ENCODE data around the gene TNIK. TPM values are rescaled to one million over a fixed set of nuclear protein-coding genes. Genes with fewer than 3 reads are reported as not detected.

Gene TNIK
- total RNA-seq, 1 experiment from 2014 or later, result 0.69 TPM

- intact Hi-C loops (cut with micrococcal nuclease; ENCODE audit: unreplicated experiment), result no loop called here
- Histone ChIP-seq H3K4me1 (ENCODE audit: insufficient read depth, low read length, poor library complexity, severe bottlenecking) (no peaks in the 10 kb centered on the region), H3K36me3 (ENCODE audit: insufficient read depth, low read length, poor library complexity, severe bottlenecking) (no peaks in the 10 kb centered on the region), H3K9me3 (ENCODE audit: low read depth, low read length, poor library complexity, severe bottlenecking) (no peaks in the 10 kb centered on the region), H3K27ac (ENCODE audit: low read depth, low read length, poor library complexity, severe bottlenecking) (no peak overlapping the region), H3K27me3 (replicated peaks; ENCODE audit: insufficient read depth, low read depth, low read length, poor library complexity) (no peaks in the 10 kb centered on the region), H3K4me3 (ENCODE audit: low read depth, low read length, poor library complexity, severe bottlenecking) (no peak overlapping the region)
- BruUV-seq (replicated peaks), result no TSS peak
- TF ChIP-seq EZH2 (IDR thresholded peaks at IDR 0.05; ENCODE audit: borderline replicate concordance, low read depth, low read length, poor library complexity, severe bottlenecking) (no peak), CTCF (conservative IDR thresholded peaks at IDR 0.05; ENCODE audit: low read depth, low read length) (peak; percentile 54)
- peak; percentile 17 for DNase-seq (ENCODE audit: low spot score)
- CTCF ChIA-PET, result no interaction called here
- POLR2A ChIA-PET (ENCODE audit: low non-redundant PET), result no interaction called here
Measured at GRCh38 chr3:171172070-171172469, 288.1 kb downstream of the TNIK start.

GRCh38 chr3:171169866-171170265 is 290.3 kb downstream of the TNIK start:
- POLR2A ChIA-PET (ENCODE audit: low non-redundant PET), result no interaction called here
- BruUV-seq (replicated peaks), result no TSS peak
- no peak overlapping the region for H3K4me3 ChIP-seq (ENCODE audit: low read depth, low read length, poor library complexity, severe bottlenecking)
- H3K27me3 ChIP-seq (replicated peaks; ENCODE audit: insufficient read depth, low read depth, low read length, poor library complexity), result no peaks in the 10 kb centered on the region
- H3K4me1 ChIP-seq (ENCODE audit: insufficient read depth, low read length, poor library complexity, severe bottlenecking), result no peaks in the 10 kb centered on the region
- H3K9me3 ChIP-seq (ENCODE audit: low read depth, low read length, poor library complexity, severe bottlenecking), result no peaks in the 10 kb centered on the region
- H3K36me3 ChIP-seq (ENCODE audit: insufficient read depth, low read length, poor library complexity, severe bottlenecking), result no peaks in the 10 kb centered on the region
- intact Hi-C loops (cut with micrococcal nuclease; ENCODE audit: unreplicated experiment), result no loop called here
- DNase-seq (ENCODE audit: low spot score), result no peak
- TF ChIP-seq CTCF (conservative IDR thresholded peaks at IDR 0.05; ENCODE audit: low read depth, low read length) (no peak), EZH2 (IDR thresholded peaks at IDR 0.05; ENCODE audit: borderline replicate concordance, low read depth, low read length, poor library complexity, severe bottlenecking) (no peak)
- no peak overlapping the region for H3K27ac ChIP-seq (ENCODE audit: low read depth, low read length, poor library complexity, severe bottlenecking)
- CTCF ChIA-PET, result no interaction called here

- TF ChIP-seq CTCF (conservative IDR thresholded peaks at IDR 0.05; ENCODE audit: low read depth, low read length), result no peak
- TF ChIP-seq EZH2 (IDR thresholded peaks at IDR 0.05; ENCODE audit: borderline replicate concordance, low read depth, low read length, poor library complexity, severe bottlenecking), result no peak
- no peaks in the 10 kb centered on the region for H3K4me1 ChIP-seq (ENCODE audit: insufficient read depth, low read length, poor library complexity, severe bottlenecking)
- no peak overlapping the region for H3K27ac ChIP-seq (ENCODE audit: low read depth, low read length, poor library complexity, severe bottlenecking)
- DNase-seq (ENCODE audit: low spot score), result no peak
- H3K27me3 ChIP-seq (replicated peaks; ENCODE audit: insufficient read depth, low read depth, low read length, poor library complexity), result no peaks in the 10 kb centered on the region
- POLR2A ChIA-PET (ENCODE audit: low non-redundant PET), result no interaction called here
- intact Hi-C loops (cut with micrococcal nuclease; ENCODE audit: unreplicated experiment), result no loop called here
- CTCF ChIA-PET, result no interaction called here
- no TSS peak for BruUV-seq (replicated peaks)
- no peaks in the 10 kb centered on the region for H3K9me3 ChIP-seq (ENCODE audit: low read depth, low read length, poor library complexity, severe bottlenecking)
- no peak overlapping the region for H3K4me3 ChIP-seq (ENCODE audit: low read depth, low read length, poor library complexity, severe bottlenecking)
- H3K36me3 ChIP-seq (ENCODE audit: insufficient read depth, low read length, poor library complexity, severe bottlenecking), result no peaks in the 10 kb centered on the region
Measured at GRCh38 chr3:171169443-171169842, 290.8 kb downstream of the TNIK start.

All from A673 (cell line).